ENCODE results near the gene URAD.

The URAD gene

DNA sequence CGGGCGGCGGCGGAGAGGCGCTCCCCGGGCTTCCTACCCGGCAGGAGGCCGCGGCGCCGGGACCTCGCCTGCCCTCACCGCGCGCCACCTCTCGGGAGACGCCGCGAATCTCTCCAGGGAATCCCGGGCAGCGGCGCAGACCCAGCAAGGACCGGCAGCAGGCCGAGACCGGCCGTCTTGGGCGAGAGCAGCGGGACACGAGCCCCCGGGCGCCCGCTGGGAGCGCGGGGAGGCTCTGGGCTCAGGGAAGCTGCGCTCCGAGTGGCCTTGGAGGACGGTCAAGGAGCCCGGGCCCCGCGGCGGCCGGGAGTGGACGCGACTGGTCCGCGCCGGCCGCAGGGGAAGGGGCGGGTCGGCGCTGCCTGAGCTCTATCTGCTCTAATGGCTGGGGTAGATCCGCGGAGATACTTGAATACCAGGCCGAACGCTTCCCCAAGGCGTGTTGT lies 34.1 kb downstream of the URAD start:
- DNase-seq: no peak

- DNase-seq: peak; percentile 43
Measured at GRCh38 chr13:27953676-27954405, 34.7 kb downstream of the URAD start.

- no peak for DNase-seq
Measured at GRCh38 chr13:27952876-27953675, 35.4 kb downstream of the URAD start.

- no peak for DNase-seq
Measured at GRCh38 chr13:27942972-27943371, 45.5 kb downstream of the URAD start.

GRCh38 chr13:27933580-27934328 lies 54.7 kb downstream of the URAD start:
- no peak for DNase-seq

DNA sequence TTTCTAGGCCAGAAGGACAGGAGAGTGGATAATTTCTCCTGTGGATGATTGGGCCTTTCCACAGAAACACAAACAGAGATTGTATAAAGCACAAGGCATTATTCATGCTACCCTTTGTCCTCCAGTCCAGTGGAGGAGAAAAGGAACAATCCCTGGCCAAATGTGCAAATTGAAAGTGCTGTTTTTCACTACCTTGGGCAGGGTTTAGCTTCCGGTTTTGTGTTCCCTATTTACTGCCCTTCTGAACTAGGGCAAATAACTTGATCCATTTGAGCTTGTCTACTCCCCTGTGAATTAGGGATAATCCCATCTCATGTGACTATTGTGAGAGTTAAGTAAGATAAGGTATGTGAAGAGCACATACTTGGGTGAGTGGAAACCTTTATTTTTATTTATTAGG lies 55.4 kb downstream of the URAD start:
- no peak for DNase-seq

DNA sequence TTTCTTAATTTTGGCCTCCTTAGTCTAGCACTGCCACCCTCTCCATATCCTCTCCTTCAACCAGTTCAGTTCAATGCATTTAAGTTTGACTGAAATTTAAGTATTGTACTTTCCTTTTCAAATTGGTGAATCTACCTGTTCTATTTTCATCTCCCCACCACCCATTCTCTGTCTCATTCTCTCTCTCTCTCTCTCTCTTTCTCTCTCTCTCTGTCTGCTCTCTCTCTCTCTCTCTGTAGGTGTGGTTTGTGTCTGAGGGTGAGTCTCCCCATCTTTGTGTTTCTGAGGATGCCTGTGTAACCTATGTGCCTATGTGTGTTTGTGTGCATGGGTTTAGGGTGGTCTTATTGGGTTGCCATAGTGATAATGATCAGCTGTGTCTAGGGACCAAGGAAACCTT lies 58.6 kb downstream of the URAD start:
- no peak for DNase-seq

GRCh38 chr13:27928805-27929753 lies 59.4 kb downstream of the URAD start:
- no peak for DNase-seq

DNA sequence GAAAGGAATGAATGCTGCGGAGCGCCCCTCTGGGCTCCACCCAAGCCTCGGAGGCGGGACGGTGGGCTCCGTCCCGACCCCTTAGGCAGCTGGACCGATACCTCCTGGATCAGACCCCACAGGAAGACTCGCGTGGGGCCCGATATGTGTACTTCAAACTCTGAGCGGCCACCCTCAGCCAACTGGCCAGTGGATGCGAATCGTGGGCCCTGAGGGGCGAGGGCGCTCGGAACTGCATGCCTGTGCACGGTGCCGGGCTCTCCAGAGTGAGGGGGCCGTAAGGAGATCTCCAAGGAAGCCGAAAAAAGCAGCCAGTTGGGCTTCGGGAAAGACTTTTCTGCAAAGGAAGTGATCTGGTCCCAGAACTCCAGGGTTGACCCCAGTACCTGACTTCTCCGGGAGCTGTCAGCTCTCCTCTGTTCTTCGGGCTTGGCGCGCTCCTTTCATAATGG lies 60.1 kb downstream of the URAD start:
- no peak for DNase-seq

All from activated T-cell treated with anti-CD3 and anti-CD28 coated beads for 4 hours (primary cell).